ENCODE data around the gene PVR.

DNA sequence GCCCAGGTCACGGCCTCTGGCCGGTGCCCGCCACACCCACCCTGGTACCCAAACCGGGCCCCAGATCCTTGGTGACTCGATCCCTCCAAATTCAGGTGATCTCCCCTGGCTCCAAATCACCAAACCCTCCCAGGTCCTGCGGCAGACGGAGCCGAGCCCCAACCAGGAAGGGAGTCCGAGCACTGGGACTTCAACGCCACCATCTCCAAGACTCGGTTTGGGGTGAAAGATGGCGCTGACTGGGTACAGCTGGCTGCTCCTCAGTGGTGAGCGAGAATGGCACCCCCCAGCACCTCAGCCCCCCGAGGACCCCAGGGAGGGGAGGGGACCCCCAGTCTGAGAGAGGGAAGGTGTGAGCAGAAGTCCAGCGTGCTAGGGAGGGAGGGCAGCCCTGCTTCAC, 57.5 kb downstream of the PVR start:
- TF ChIP-seq, protein P1, sequence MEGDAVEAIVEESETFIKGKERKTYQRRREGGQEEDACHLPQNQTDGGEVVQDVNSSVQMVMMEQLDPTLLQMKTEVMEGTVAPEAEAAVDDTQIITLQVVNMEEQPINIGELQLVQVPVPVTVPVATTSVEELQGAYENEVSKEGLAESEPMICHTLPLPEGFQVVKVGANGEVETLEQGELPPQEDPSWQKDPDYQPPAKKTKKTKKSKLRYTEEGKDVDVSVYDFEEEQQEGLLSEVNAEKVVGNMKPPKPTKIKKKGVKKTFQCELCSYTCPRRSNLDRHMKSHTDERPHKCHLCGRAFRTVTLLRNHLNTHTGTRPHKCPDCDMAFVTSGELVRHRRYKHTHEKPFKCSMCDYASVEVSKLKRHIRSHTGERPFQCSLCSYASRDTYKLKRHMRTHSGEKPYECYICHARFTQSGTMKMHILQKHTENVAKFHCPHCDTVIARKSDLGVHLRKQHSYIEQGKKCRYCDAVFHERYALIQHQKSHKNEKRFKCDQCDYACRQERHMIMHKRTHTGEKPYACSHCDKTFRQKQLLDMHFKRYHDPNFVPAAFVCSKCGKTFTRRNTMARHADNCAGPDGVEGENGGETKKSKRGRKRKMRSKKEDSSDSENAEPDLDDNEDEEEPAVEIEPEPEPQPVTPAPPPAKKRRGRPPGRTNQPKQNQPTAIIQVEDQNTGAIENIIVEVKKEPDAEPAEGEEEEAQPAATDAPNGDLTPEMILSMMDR (IDR thresholded peaks at IDR 0.05), result no peak
- TF ChIP-seq POLR2A (IDR thresholded peaks at IDR 0.05), result no peak

All from adrenal gland (tissue), 5 donors.